Measurements from ENCODE around the gene PDE11A.
A peak's percentile ranks its signal among the peaks of the same experiment; 100 is the strongest.
"Not testable (repeated sequence)": the region's sequence is repeated elsewhere in the genome, so short reads cannot be mapped to it uniquely, and the experiment has no call there.

The PDE11A gene

GRCh38 chr2:178012639-178013038 is 59.9 kb downstream of the PDE11A start:
- no peak for DNase-seq (ENCODE audit: insufficient read length, low spot score)
- FAIRE-seq, result no peak

DNA sequence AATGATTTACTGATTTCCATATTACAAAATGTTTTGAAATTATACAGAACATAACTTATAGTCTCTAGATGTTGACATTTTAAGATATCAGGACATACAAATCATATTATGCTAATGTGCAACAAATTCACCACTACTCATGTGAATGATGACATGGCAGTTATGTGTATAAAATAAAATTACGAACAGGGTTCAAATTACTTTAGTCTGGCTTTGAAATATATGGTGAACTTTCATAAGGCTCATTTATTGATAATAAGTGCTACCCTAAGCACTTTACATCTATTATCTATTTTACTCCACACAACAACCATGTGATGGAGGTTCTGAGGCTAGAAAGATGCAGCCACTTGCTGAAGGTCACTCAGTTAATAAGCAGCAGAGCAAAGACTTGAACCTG is 62.8 kb downstream of the PDE11A start:
- DNase-seq (ENCODE audit: insufficient read length, low spot score) (no peak), FAIRE-seq (no peak)

DNA sequence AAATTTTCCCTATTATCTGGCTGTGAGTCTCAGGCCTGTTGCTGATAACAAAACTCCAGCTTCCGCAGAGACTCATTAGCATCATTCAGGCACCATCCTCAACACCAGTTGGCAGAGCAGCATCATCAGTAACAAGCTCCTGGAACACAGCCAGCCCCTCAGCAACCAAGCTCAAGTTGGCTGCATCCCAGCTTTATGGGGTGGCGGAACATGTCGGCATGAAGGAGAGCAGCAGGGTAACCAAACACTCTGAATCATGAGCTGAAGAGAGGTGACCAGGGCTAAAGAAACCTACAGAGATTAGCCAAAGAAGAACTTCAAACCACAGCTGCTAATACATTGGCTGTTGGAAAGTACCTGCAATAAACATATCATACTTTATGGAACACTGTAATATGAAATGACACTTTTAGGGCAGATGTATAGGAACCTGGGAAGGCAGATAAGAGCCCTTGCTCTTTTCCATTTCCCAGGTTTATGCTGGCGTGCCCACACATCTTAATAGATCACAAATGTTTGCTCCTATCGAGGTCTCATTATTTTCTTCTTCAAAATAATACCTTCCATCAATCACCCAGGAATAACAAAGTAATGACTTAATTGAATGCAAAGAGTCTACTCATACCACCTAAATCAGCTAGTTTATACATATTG is 63.8 kb downstream of the PDE11A start:
- FAIRE-seq, result no peak
- DNase-seq (ENCODE audit: insufficient read length, low spot score), result no peak

DNA sequence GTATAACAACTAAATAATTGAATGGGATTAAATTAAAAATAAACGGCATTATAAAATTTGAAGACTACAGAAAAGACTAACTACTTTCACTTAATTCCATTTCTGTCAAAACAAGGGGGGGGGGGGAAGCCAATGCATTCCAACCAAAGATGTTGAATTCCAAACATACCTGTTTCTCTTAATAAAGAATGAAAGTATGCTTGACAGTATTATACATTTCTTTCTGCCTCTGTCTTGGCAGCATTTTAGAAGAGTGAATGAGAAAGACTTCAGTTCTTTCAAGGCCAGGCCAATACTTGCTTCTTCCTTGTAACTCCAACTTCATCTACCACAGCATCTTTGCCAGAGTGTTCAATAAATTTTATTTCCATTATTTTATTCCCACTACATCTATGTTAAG is 65.9 kb downstream of the PDE11A start:
- no peak for DNase-seq (ENCODE audit: insufficient read length, low spot score)
- no peak for FAIRE-seq

DNA sequence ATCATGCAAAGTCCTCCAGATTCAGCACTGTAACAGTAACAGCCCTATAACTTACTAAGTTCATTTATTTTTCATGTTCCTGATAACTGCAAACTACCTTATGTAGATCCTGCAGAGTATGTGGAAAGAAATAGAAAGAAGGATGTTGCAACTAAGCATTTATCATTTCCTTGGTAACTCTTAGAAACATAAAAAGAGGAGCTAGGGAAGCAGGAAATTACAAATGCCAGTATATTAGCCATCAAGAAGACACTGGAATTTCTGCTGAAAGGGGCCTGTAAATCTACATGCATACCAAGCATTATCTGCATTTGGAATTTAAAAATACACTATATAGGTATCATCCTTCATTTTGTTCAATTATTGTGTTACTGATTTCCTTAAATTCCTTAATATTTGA is 66.8 kb downstream of the PDE11A start:
- DNase-seq (ENCODE audit: insufficient read length, low spot score), result no peak
- FAIRE-seq, result no peak

DNA sequence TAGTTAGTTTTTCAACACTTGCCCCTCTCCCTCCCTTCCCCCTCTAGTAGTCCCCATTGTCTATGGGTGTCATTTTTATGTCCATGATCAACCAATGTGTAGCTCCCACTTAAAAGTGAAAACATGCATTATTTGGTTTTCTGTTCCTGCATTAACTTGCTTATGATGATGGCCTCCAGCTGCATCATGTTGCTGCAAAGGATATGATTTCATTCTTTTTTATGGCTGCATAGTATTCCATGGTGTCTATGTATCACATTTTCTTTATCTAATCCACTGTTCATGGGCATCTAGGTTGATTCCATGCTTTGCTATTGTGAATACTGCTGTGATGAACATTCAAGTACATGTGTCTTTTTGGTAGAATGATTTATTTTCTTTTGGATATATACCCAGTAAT is 70.5 kb downstream of the PDE11A start:
- no peak for DNase-seq (ENCODE audit: insufficient read length, low spot score)
- FAIRE-seq, result no peak

GRCh38 chr2:177998996-177999395 is 73.6 kb downstream of the PDE11A start:
- no peak for DNase-seq (ENCODE audit: insufficient read length, low spot score)
- no peak for FAIRE-seq

GRCh38 chr2:177998006-177998405 is 74.6 kb downstream of the PDE11A start:
- no peak for DNase-seq (ENCODE audit: insufficient read length, low spot score)
- FAIRE-seq, result no peak

DNA sequence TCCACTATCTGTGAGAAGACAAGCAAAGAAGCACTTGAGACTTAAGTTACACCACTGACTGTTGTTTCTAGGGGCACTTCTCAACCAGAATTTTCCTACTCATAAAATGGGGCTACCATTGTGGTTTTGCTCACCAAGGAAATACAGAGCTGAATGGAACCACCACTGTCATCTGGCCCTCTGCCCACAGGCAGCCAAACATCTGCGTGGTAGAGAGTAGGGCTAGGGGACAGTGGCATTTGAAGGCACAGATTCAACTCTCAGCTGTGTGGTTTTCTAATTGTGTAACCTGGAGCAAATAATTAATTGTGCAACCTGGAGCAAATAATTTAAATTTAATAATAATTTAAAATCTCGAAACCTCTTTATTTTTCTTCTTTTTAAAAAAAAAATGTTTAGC is 79.6 kb downstream of the PDE11A start:
- FAIRE-seq (no peak), DNase-seq (ENCODE audit: insufficient read length, low spot score) (no peak)

DNA sequence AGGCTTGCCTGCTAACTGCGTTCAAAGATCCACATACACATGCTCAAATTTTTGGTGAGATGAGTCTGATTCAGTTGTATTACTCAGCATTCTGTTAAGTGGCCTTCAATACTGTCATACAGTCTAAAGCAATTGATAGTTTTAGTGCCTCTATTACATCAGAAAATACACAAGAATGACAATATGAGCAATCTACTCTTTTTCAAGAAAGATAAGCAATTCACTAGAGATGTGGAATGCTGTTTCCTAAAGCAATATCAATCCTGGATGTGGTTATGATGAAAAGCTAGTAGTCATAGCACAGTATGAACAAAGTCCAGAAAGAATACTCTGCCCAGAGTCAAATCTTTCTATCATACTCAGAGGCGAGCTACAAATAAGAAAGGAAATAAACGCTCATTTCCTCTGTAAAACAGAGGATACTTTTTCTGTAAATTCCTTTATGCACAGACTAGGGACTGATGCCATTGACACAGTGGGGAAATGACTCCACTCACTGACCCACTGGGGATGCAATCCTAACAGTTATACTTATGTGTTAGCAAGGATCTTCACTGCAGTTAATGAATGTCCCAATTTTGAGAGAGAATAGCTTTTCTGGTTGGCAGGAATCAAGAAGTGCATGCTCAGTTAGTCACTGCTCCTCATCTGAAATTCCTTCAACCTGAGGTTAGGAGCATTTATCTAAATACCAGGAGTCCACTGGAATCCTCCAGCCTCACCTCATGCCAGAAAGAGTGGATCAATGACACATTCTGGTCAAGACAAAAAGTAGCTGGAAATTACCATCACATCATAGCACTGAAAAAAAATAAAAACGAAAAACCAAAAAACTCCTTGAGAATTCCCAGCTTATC is 83.3 kb downstream of the PDE11A start:
- no peak for FAIRE-seq
- DNase-seq (ENCODE audit: insufficient read length, low spot score), result no peak

- no peak for DNase-seq (ENCODE audit: insufficient read length, low spot score)
- no peak for FAIRE-seq
Measured at GRCh38 chr2:177984749-177985148, 87.8 kb downstream of the PDE11A start.

GRCh38 chr2:177983183-177983788 is 89.3 kb downstream of the PDE11A start:
- DNase-seq (ENCODE audit: insufficient read length, low spot score) (peak; percentile 21), FAIRE-seq (peak; percentile 98)

GRCh38 chr2:177972782-177973181 is 99.8 kb downstream of the PDE11A start:
- no peak for FAIRE-seq
- DNase-seq (ENCODE audit: insufficient read length, low spot score), result no peak

DNA sequence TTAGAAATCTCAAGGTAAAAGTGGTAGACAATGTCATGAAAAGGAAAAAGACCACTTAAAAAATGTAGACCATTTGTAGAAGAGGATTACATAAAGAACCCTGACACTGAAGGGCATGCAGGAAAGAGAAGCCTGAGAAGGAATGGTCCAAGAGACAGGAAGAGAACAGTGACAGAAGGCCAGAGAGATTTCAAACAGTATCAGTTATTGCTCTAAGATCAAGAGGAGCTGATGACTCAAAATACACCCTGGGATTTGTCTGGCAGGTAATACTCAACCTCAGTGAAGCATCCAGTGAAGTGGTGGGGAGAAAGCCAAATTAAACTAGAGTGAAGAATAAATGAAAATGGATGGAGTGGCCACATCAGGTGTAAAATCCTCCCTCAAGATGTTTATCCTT is 100.5 kb downstream of the PDE11A start:
- FAIRE-seq, result no peak
- no peak for DNase-seq (ENCODE audit: insufficient read length, low spot score)

DNA sequence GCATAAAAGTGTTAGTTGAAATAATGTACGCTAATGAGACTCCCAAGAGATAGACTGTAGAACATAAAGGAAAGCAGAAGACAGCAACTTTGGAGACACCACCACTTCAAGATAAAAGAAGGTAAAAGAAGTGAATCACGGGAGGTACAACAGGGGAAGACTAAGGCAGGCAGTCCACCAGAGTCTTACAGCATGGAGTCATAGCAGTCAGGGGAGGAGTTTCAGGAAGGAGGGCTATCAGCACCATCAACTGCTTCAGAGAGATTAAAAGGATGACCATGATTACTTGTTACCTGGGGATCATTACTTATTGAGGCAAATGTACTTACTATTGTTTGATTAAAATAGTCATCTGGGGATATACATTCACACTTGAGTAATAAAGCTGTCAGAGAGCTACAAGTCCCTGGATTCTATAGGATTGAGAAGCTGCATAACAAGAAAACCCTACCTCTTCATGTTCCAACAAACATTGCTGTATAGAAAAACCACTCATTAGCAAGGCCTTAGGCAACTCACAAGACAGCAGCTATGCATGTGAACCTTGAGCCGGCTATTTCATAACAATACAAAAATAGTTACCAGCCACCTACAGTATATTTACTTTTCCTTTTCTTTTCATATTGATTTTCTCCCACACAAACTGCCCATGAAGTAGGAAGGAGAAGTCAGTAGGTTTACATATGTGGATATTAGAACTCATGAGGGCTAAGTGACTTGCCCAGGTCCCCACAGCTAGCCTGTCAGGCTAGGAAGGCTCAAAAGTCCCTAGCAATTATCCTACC is 101.7 kb downstream of the PDE11A start:
- DNase-seq (ENCODE audit: insufficient read length, low spot score) (no peak), FAIRE-seq (no peak)

GRCh38 chr2:177964892-177965291 is 107.7 kb downstream of the PDE11A start:
- no peak for FAIRE-seq
- DNase-seq (ENCODE audit: insufficient read length, low spot score), result no peak

DNA sequence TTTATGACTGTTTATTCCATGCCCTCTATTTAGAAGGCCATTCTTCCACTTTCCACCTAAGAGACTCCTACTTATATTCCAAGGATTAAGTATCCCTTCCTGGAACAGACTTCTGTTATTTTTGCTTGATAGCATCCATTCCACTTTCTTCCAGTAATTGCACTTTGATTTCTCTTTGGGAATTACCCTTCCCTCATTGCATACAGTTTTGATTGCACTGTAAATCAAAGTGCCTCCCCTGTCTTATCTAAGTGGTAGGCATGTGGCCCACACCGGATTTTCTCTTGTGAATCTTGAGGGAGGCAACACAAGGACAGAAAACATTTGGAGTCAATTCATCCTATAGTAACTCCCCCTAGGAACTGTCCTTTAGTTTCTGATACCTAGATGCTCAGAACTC is 120.4 kb downstream of the PDE11A start:
- no peak for DNase-seq (ENCODE audit: insufficient read length, low spot score)
- no peak for FAIRE-seq

GRCh38 chr2:177947598-177947997 is 125.0 kb downstream of the PDE11A start:
- not testable (repeated sequence) for FAIRE-seq; DNase-seq (ENCODE audit: insufficient read length, low spot score)

DNA sequence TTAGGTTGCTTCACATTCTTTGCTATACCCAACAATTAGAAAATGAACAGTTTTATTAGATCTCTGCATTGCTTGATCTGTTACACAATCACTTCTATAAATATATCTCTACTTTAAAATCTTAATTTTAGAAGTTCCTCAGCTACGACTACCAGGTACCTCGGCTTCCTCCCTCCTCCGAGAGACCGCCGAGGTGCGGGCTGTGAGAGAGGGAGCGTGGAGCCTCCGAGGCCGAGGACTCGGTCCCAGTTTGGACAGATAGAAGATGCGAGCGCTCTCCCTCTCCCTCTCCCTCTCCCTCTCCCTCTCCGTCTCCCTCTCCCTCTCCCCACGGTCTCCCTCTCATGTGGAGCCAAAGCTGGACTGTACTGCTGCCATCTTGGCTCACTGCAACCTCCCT is 128.0 kb downstream of the PDE11A start:
- not testable (repeated sequence) for FAIRE-seq; DNase-seq (ENCODE audit: insufficient read length, low spot score)

- FAIRE-seq (no peak), DNase-seq (ENCODE audit: insufficient read length, low spot score) (no peak)
Measured at GRCh38 chr2:177942731-177943130, 129.8 kb downstream of the PDE11A start.

- DNase-seq (ENCODE audit: insufficient read length, low spot score), result no peak
- no peak for FAIRE-seq
Measured at GRCh38 chr2:177939211-177939610, 133.4 kb downstream of the PDE11A start.
